ENCODE results near the gene COPS7A. TPM values are rescaled to one million over a fixed set of nuclear protein-coding genes. Genes with fewer than 3 reads are reported as not detected.

Gene COPS7A
- total RNA-seq, 1 donor from 2014 or later = 47.4 TPM

DNA sequence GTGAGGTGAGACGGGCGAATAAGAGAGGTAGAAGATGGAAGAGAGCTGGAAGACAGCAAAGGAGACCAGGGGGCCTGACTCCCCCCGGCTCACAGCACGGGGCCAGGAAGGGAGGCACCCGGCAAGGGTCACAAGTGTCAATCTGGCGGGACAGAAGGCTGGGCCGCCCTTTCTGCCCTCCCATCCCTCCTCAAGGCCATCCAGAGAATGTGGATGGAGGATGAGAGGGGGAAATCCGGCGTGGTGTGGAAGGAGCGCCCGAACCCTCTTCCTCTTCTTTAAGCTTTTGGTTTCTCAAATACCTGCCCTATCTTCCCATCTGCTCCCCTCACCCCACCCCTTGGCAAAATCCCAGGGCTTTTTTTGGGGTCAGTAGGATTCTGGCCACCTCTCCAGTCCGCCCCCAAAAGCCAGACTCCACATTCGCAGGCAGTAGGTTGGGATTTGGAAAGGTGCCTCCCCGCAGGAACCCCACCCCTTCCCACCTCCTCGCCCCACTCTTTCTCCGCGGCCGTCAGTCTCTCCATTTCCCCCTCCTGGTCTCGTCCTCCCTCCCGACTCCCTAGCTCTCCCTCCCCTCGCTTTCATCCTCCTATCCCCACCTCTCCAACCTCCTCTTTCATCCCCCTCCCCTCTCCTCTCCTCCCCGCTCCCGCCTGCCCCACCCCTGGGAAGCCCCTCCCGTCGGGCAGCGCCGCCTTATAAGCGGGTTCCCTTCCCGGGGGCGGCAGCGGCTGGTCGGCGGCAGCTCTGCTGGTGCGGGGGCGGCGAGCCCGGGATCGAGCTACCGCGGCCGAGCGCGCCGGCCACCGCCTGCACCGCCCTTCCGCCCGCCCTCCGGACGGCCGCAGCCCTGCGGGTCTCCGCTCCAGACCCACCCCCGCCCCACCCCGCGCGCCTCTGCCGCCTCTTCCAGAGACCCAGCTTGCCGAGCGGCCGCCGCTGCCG lies 42.1 kb downstream of the COPS7A start, which contains the start of gene PTMS:
Gene PTMS (plus strand): TSS at position 730 of the 948 bp plus-strand sequence. CDS start 343 bp downstream, outside the sequence.
- DNase-seq (ENCODE audit: low spot score) (peak; percentile 91), ATAC-seq (peak; percentile 70)
- intact Hi-C loops (cut with DNase I) = no loop called here

- intact Hi-C loops (cut with DNase I) = no loop called here
- peak; percentile 91 for DNase-seq (ENCODE audit: low spot score)
- ATAC-seq = peak; percentile 52
These were observed 43.0 kb downstream of the COPS7A start for GRCh38 chr12:6766651-6767349.

- DNase-seq (ENCODE audit: low spot score) (no peak), ATAC-seq (no peak)
- intact Hi-C loops (cut with DNase I) = no loop called here
These were observed 43.8 kb downstream of the COPS7A start for GRCh38 chr12:6767353-6768319.

DNA sequence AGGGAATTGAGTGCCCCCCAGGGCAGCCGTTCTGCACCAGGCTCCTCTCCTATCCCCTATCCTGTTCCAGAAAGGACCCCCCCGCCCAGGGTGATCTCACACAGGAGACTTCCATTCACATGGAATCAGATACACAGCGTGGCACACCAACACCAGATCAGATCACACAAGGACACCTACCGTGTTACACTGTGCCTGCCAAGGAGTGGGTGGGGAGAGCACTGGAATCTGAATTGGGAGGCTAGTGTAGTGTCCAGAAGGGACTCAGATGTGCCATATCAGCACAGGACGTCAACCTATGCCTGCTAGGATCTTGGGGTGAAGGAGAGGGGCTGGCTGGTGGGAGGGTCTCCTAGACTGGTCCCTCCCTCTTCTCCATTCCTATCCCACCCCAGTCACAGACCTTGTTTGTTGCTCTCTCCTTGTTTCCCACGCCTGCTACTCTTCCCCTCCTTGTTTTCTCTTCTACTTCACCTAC lies 44.6 kb downstream of the COPS7A start:
- intact Hi-C loops (cut with DNase I) = no loop called here

GRCh38 chr12:6768990-6769389 lies 45.1 kb downstream of the COPS7A start:
- intact Hi-C loops (cut with DNase I) = no loop called here
- no peak for ATAC-seq
- peak; percentile 78 for DNase-seq (ENCODE audit: low spot score)

More for the DNA sequence above, 44.6 kb downstream of the COPS7A start:
- DNase-seq (ENCODE audit: low spot score) (no peak), ATAC-seq (no peak)

DNA sequence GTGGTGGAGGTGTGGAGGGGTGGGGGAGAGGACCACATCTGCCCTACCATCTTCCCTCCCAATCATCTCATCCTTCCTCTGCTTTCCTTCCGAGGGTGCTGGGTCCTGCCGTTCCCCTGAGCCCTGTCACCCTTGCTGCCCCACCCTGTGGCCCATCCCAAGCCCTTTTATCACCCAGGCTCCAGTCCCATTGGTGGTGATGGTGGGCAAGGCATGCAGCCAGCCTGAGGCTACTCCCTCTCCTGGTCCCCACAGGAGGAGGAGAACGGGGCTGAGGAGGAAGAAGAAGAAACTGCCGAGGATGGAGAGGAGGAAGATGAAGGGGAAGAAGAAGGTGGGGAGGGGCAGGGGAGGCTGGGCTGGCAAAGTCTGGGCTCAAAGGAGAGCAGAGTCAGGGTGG lies 45.8 kb downstream of the COPS7A start:
- intact Hi-C loops (cut with DNase I) = no loop called here
- ATAC-seq (no peak), DNase-seq (ENCODE audit: low spot score) (no peak)

DNA sequence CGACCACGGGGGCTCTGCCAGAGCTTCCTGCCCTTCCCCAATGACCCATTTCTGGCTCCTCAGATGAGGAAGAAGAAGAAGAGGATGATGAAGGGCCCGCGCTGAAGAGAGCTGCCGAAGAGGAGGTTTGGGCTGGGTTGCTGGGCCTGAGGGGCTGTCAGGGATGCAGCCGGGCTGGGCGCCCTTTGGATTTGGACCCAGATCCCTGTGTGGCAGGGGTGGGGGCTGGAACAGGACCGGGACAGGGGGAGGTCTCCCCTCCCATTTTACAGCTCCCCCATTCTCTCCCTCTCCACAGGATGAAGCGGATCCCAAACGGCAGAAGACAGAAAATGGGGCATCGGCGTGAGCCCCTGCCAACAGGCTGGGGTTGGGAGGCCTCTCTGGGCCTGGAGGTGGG lies 46.2 kb downstream of the COPS7A start:
- no peak for ATAC-seq
- intact Hi-C loops (cut with DNase I) = no loop called here

GRCh38 chr12:6770600-6770999 lies 46.8 kb downstream of the COPS7A start:
- DNase-seq (ENCODE audit: low spot score) = no peak
- intact Hi-C loops (cut with DNase I) = no loop called here
- ATAC-seq = no peak

More for the DNA sequence above, 46.2 kb downstream of the COPS7A start:
- no peak for DNase-seq (ENCODE audit: low spot score)

DNA sequence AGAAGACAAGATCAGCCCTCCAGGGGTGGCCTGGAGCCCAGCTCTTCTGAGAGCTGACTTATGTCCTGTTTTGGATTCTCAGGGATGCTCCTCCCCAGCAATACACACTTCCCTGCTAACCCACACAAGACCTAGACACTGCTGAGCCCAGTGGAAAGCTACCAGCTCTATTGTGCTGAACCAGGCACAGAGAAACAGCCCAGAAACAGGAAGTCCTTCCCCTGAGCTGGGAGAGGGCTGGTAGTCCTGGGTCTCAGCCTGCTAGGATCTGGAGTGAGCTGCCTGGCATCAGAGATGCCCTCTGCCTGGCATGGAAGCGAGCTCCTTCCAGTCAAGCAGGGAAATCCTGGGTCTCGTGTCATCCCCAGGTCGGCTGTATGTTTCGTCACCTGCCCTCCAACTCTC lies 47.2 kb downstream of the COPS7A start:
- ATAC-seq (no peak), DNase-seq (ENCODE audit: low spot score) (no peak)
- intact Hi-C loops (cut with DNase I) = no loop called here

- intact Hi-C loops (cut with DNase I) = no loop called here
- no peak for DNase-seq (ENCODE audit: low spot score)
- peak; percentile 61 for ATAC-seq
These were observed 47.9 kb downstream of the COPS7A start for GRCh38 chr12:6771509-6772330.

- ATAC-seq = peak; percentile 34
- intact Hi-C loops (cut with DNase I) = no loop called here
These were observed 48.5 kb downstream of the COPS7A start, which contains the start of gene LAG3 for GRCh38 chr12:6772331-6772695. Gene LAG3 (plus strand): TSS chr12:6772520. CDS start chr12:6772853, 333 bp downstream.

DNA sequence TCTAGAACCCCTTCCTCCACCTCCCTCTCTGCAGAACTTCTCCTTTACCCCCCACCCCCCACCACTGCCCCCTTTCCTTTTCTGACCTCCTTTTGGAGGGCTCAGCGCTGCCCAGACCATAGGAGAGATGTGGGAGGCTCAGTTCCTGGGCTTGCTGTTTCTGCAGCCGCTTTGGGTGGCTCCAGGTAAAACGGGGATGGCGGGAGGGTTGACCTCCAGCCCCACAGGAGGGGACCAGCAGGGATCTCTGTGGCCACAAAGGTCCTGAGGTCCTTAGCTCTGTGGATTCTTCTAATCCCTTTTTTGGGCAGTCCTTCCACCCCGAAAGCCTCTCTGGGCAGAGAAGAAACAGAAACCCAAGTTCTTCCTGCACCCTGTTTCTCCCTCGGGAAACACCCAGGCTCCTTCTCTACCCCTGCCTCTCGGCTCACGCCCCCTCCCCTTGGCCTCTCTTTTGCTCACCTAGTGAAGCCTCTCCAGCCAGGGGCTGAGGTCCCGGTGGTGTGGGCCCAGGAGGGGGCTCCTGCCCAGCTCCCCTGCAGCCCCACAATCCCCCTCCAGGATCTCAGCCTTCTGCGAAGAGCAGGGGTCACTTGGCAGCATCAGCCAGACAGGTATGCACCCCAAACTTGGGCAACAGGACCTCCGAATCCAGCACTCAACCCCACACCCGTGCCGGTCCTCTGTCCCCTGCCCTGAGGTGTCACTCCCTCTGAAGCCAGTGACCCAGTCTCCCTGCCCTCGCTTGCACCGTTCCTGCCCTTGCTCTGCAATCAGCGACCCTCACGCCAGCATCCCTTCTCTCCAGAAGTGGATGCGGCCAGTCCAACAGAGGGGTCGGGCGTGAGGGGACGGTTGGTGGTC lies 49.1 kb downstream of the COPS7A start:
- DNase-seq (ENCODE audit: low spot score) (no peak), ATAC-seq (no peak)
- intact Hi-C loops (cut with DNase I) = no loop called here

More at GRCh38 chr12:6772331-6772695, 48.5 kb downstream of the COPS7A start, which contains the start of gene LAG3:
- DNase-seq (ENCODE audit: low spot score) = no peak

- DNase-seq (ENCODE audit: low spot score) (no peak), ATAC-seq (no peak)
- intact Hi-C loops (cut with DNase I) = no loop called here
These were observed 49.9 kb downstream of the COPS7A start for GRCh38 chr12:6773590-6774351.

DNA sequence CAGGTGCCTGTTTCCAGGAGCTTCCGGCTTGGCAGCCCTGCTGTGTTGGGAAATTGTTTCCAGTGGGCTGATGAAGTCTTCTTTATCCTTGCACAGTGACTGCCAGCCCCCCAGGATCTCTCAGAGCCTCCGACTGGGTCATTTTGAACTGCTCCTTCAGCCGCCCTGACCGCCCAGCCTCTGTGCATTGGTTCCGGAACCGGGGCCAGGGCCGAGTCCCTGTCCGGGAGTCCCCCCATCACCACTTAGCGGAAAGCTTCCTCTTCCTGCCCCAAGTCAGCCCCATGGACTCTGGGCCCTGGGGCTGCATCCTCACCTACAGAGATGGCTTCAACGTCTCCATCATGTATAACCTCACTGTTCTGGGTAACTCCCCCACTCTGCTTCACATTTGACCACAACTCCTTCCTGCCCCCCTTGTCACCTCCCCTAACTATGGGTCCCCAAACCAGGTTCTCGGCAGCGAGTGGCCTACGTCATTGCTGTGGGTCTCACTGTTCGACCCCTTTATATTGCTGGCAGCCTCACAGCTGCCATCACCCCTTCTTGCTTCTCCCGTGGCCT lies 50.7 kb downstream of the COPS7A start:
- ATAC-seq = no peak
- DNase-seq (ENCODE audit: low spot score) = no peak
- intact Hi-C loops (cut with DNase I) = no loop called here

GRCh38 chr12:6775185-6776174 lies 51.6 kb downstream of the COPS7A start:
- DNase-seq (ENCODE audit: low spot score) (no peak), ATAC-seq (no peak)

More at GRCh38 chr12:6775185-6776174, 51.6 kb downstream of the COPS7A start:
- intact Hi-C loops (cut with DNase I) = no loop called here
